Gastroesophageal sphincter (tissue), 3 donors: Measurements from ENCODE around the gene SGPP2.

ENCODE experiments used
- POLR2A ChIP-seq, 2 donors: fragments of 450-650 bp; IDR thresholded peaks; one replicate each; pipeline ENCODE4 v1.6.1; 2017; ENCODE audit warnings: antibody characterized with exemption in 2 of 2, mild to moderate bottlenecking in 2 of 2, moderate library complexity in 1 of 2
- TF ChIP-seq, protein P1 (sequence below), 4 experiments: fragments of 200-600 bp in 2 of 4; fragments of 450-650 bp in 2 of 4; sonication (generic) in 1 of 4; IDR thresholded peaks; one replicate each; pipeline ENCODE4 v1.5.1; 2017 to 2019; ENCODE audit warnings: antibody characterized with exemption in 4 of 4, mild to moderate bottlenecking in 2 of 4, moderate library complexity in 2 of 4

DNA sequence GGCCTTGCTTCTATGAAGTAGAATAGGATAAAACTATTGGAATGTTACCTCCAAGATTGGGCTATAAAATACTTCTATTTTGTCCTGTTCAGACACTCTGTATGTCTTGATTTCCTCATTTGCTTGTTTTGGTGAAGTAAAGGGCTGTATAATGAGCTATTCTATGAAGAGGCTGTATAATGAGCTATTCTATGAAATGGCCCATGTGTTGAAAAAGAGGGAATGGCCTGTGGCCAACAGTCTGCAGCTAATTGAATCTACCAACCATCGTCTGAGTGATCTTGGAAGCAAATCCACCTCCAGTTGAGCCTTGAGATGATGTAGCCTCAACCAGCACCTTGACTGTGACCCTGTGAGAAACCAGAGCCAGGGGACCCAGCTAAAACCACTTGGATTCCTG lies 3.8 kb upstream of the SGPP2 start:
- TF ChIP-seq, protein P1, sequence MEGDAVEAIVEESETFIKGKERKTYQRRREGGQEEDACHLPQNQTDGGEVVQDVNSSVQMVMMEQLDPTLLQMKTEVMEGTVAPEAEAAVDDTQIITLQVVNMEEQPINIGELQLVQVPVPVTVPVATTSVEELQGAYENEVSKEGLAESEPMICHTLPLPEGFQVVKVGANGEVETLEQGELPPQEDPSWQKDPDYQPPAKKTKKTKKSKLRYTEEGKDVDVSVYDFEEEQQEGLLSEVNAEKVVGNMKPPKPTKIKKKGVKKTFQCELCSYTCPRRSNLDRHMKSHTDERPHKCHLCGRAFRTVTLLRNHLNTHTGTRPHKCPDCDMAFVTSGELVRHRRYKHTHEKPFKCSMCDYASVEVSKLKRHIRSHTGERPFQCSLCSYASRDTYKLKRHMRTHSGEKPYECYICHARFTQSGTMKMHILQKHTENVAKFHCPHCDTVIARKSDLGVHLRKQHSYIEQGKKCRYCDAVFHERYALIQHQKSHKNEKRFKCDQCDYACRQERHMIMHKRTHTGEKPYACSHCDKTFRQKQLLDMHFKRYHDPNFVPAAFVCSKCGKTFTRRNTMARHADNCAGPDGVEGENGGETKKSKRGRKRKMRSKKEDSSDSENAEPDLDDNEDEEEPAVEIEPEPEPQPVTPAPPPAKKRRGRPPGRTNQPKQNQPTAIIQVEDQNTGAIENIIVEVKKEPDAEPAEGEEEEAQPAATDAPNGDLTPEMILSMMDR (IDR thresholded peaks at IDR 0.05) = no peak
- no peak for TF ChIP-seq POLR2A (IDR thresholded peaks at IDR 0.05)
